Measurements from ENCODE around the gene BABAM2.

The BABAM2 gene

GRCh38 chr2:28354920-28355520 lies 464.5 kb downstream of the BABAM2 start:
- no peak for DNase-seq

GRCh38 chr2:28355521-28356094 lies 465.1 kb downstream of the BABAM2 start:
- DNase-seq = no peak

- peak; percentile 17 for DNase-seq
Measured at GRCh38 chr2:28356095-28356911, 465.8 kb downstream of the BABAM2 start.

DNA sequence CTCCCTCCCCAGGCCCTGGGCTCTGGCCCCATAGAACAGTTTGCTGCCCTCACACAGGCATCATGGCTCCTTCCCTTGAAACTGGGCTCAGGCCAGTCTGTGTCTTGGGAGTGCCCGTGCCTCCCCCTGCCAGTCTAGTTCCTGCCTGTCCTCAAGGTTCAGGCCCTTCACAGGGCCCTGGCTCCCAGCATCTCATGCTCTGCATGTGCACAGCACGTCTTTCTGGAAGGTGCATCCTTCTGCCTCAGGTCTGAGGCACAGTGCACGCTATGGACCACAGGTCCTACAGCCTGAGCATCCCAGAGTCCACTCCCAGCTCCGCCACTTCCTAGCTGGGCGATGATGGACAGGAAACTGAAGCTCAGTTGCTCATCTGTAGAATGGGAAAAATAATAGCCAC lies 466.5 kb downstream of the BABAM2 start:
- DNase-seq = no peak

- no peak for DNase-seq
Measured at GRCh38 chr2:28357948-28358667, 467.6 kb downstream of the BABAM2 start.

DNA sequence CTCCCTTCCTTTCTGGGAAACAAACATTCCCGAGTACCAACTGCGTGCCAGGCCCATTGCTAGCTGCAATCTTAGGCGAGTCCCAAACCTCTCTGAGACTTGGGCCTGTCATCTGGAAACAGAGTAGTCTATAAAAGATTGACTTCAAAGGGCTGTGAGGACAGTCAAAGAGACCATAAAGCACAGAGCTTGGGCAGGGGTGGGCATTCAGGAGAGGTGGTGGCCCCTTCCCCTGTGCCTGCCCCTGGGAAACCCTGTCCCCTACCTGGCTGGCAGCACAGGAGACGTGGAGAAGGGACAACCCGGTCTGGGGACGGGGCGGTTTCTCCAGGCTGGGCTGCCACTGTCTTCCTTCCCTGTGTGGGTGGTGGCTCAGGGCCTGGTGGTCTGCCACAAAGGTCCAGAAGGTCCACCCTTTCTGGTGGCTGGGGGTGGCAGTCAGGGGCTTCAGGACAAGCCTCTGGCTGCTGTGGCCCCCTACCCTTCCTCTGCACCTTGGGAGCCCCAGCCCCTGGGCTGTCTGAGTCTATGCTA lies 468.2 kb downstream of the BABAM2 start:
- no peak for DNase-seq

GRCh38 chr2:28359222-28360057 lies 468.9 kb downstream of the BABAM2 start:
- DNase-seq = no peak

DNA sequence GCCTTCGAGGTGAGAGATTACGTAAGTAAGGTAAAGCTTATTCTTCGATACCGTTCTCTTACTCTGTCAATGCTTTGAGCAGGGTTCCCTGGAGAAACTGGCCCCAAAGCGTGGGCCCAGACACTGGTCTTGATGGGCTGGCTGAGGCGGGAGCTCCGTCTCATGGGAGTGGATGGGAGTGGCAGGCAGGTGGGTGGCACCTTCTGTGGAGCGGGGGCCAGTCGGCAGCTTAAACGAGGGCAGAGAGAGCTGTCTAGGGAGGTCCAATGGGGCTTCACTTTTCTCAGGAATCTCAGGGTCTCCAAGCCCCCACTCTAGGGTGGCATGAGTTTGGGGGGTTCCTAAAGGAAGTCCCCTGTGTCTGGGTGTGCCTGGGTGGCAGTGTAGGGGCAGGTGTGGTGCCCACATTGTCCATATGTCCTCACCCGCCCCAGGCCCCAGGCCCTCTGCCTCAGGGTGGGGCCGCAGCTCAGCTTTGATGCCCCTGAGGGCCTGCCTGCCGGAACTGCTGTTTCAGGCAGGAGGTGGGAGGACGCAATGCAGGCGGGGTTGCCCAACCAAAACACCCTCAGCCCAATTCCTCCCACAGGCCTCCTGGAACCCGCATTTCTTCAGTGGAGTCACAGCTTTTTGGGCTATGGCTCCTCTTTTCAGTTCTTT lies 469.7 kb downstream of the BABAM2 start:
- no peak for DNase-seq

DNA sequence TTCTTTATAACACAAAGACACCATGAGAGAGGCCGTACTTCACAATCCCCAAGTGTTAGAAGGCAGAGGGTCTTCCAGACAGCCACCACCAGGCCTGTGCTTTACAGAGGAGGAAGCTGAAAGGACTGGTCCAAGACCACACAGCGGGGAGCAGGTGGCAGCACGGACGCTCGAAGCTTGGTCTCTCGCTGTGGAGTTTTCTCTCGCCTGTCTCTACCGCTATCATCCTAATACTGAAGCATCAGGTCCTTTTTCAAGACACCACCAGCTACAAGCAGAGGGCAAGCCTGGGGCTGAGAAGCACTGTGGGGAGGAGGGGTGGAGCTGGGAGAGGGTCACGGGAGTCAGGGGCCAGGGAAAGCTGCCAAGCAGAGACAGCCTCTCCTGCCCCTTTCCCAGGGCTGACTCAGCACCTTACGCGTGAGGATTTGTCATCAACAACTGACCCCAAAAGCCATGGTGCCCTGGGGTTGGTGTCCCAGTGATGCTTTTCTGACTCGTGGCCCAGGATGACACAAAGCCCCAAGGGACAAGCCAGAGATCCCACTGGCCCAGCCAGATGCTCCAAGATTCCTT lies 470.3 kb downstream of the BABAM2 start:
- DNase-seq = peak; percentile 21

DNA sequence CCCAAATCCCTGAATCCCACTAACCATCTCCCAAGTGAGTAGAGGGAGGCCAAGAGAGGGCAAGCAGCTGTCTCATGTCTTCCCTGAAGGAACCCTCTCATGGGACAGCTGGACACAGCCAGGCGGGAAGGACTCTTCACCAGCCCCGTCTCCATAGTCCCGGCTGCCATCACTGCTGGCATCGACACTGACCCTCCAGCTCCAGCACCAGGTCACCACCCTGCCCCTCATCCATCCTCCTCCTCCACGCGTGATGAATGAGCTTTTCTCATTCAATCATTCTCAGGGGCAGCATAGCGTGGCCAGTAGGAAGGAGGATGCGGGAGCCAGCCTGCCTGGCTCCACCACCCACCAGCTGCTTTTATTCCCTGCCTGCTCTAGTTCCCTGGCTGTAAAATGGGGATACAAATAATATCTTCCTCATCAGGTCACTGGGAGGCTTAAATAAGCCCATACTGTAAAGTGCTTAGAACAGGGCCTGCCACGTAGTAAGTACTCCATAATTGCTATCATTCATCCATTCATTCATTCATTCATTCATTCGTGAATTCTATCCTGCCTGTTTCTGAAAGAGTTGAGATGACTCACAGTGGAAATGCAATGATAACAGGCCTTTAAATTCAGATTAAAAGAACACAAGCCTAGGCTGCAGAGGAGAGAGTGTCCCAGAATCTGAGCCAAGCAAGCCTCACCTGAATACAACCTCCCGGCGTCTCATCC lies 471.6 kb downstream of the BABAM2 start:
- no peak for DNase-seq

DNA sequence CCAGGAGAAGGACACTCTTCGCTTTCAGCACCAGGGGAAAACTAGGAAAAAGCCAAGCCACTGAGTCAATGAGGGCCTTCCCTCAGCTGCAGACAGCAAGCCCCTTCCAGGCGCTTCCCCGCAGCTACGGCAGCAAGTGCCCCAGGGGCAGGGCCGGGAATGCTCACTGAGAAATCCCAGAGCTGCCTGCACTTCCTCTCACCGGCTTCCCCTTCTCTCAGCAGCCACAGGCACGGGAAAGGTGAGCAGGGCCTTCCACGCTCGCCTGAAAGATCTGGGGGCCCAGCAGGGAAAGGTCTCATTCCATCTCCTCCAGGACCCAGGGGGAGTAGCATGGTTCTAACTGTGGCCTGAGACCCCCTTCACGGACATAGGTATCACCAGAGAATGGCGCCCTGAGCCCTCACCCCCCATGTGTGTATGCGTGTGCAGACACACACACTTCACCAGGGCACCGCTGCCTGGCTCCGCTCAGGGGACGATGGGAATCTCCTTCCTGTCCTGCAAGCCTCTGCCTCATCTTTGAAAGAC lies 472.5 kb downstream of the BABAM2 start:
- DNase-seq = no peak

GRCh38 chr2:28363686-28364280 lies 473.3 kb downstream of the BABAM2 start:
- DNase-seq = no peak

GRCh38 chr2:28364610-28365009 lies 474.1 kb downstream of the BABAM2 start:
- DNase-seq = no peak

GRCh38 chr2:28365158-28365557 lies 474.6 kb downstream of the BABAM2 start:
- no peak for DNase-seq

- DNase-seq = no peak
Measured at GRCh38 chr2:28366149-28366495, 475.6 kb downstream of the BABAM2 start.

- DNase-seq = no peak
Measured at GRCh38 chr2:28366496-28367282, 476.2 kb downstream of the BABAM2 start.

DNA sequence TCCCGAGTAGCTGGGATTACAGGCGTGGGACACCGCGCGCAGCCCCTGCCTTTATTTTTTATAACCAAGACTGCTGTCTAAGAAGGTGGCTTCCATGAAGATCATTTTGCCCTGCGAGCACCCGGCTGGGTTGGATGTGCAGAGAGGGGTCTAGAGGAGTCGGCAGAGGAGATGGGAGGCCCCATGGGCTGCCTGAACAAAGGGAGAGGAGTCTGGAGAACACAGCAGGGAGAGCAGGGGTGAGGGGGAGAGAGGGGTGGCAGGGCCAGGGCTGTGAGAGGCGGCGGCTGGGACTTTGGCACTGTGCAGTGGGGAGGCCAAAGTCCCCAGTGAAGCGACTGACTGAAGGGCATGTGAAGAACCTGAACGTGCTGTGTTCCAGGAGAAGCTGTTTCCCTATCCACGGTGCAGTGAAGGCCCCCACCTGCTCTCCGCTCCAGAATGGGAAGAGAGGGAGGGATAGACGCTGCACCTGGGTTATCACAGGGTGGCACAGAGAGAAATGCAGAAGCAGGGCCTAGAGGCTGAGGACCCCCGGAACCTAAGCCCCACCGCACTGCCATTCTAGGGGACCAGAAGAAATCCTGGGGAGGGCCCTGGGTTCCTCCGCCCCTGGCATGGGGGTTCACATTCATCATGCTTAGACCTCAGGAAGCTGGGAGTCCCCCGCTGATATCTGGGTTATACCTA lies 477.3 kb downstream of the BABAM2 start:
- DNase-seq = no peak

- no peak for DNase-seq
Measured at GRCh38 chr2:28368357-28368798, 477.8 kb downstream of the BABAM2 start.

GRCh38 chr2:28369358-28369757 lies 478.8 kb downstream of the BABAM2 start:
- DNase-seq = no peak
